22Rv1 (cell line): ENCODE results near the gene RAB39B.

Experiments used
- CTCF ChIP-seq: fragments of 450-650 bp; IDR thresholded peaks from 2 replicates; pipeline ENCODE4 v1.5.1; 2017; ENCODE audit warnings: mild to moderate bottlenecking
- ZFX ChIP-seq: fragments of 450-650 bp; IDR thresholded peaks from 2 replicates; pipeline ENCODE4 v1.6.1; 2017; ENCODE audit warnings: antibody characterized with exemption, borderline replicate concordance

GRCh38 chrX:155242300-155242699 lies 22.0 kb downstream of the RAB39B start:
- TF ChIP-seq CTCF (no peak), ZFX (no peak)
